ENCODE measurements around the gene PRICKLE3. TPM values are rescaled to one million over a fixed set of nuclear protein-coding genes. Genes with fewer than 3 reads are reported as not detected.

Gene PRICKLE3
- total and polyA plus RNA-seq, 8 donors, result 4.2 to 7.0 (median 5.6) TPM

GRCh38 chrX:49187526-49187925 lies 1.4 kb upstream of the PRICKLE3 start:
- no peak overlapping the region for H3K27ac ChIP-seq
- no peak for ATAC-seq
- intact Hi-C loops (cut with DNase I), result no loop called here
- no peak overlapping the region for H3K4me3 ChIP-seq
- no peaks in the 10 kb centered on the region for H3K27me3 ChIP-seq
- WGBS, 2 donors, result 75 to 77% methylated on average over 10 of the region's 10 CpGs
- no peak for FAIRE-seq
- TF ChIP-seq CTCF (IDR thresholded peaks at IDR 0.05), result no peak
- H3K9me3 ChIP-seq, result no peaks in the 10 kb centered on the region
- no peaks in the 10 kb centered on the region for H3K36me3 ChIP-seq
- peaks cover 0 to 9% (median 0%) of the 10 kb centered on the region in 3 donors for H3K4me1 ChIP-seq
- DNase-seq, result no peak

GRCh38 chrX:49187028-49187394 lies 838 bp upstream of the PRICKLE3 start:
- TF ChIP-seq CTCF (IDR thresholded peaks at IDR 0.05), result no peak
- no peaks in the 10 kb centered on the region for H3K36me3 ChIP-seq
- H3K4me1 ChIP-seq, result peaks cover 0 to 9% (median 0%) of the 10 kb centered on the region in 3 donors
- no peak overlapping the region for H3K4me3 ChIP-seq
- 68 to 78% methylated on average over 15 of the region's 15 CpGs for WGBS, 2 donors
- H3K27me3 ChIP-seq, result no peaks in the 10 kb centered on the region
- peak overlapping the region in 1 of 4 donors; percentile 73 for H3K27ac ChIP-seq
- intact Hi-C loops (cut with DNase I), result no loop called here
- no peaks in the 10 kb centered on the region for H3K9me3 ChIP-seq
- ATAC-seq, result no peak
- FAIRE-seq, result no peak
- DNase-seq, result no peak

GRCh38 chrX:49184294-49185281 lies 1.6 kb downstream of the PRICKLE3 start:
- Histone ChIP-seq H3K4me3 (peak overlapping the region in 2 of 4 donors; percentile 40 to 44), H3K27ac (peak overlapping the region in 3 of 4 donors; percentile 23 to 55 (median 42)), H3K27me3 (no peaks in the 10 kb centered on the region), H3K4me1 (peaks cover 0 to 6% (median 0%) of the 10 kb centered on the region in 3 donors), H3K9me3 (no peaks in the 10 kb centered on the region), H3K36me3 (no peaks in the 10 kb centered on the region)
- intact Hi-C loops (cut with DNase I), result no loop called here
- no peak for TF ChIP-seq CTCF (IDR thresholded peaks at IDR 0.05)
- DNase-seq (peak; percentile 87 to 94 (median 91)), ATAC-seq (peak; percentile 70 to 84 (median 84)), FAIRE-seq (peak; percentile 95)
- 9 to 40% methylated on average over 41 to 45 of the region's 46 CpGs for WGBS, 2 donors

- intact Hi-C loops (cut with DNase I), result no loop called here
- ATAC-seq (no peak), DNase-seq (peak in 1 of 6 donors; percentile 40), FAIRE-seq (no peak)
- no peaks in the 10 kb centered on the region for H3K4me1 ChIP-seq
- H3K27me3 ChIP-seq, result no peaks in the 10 kb centered on the region
- no peak for TF ChIP-seq CTCF (IDR thresholded peaks at IDR 0.05)
- WGBS, 2 donors, result 80 to 86% methylated on average over 18 of the region's 18 CpGs
- H3K27ac ChIP-seq, result peak overlapping the region in 1 of 4 donors; percentile 55
- no peaks in the 10 kb centered on the region for H3K36me3 ChIP-seq
- H3K4me3 ChIP-seq, result no peak overlapping the region
- H3K9me3 ChIP-seq, result no peaks in the 10 kb centered on the region
Measured at GRCh38 chrX:49183701-49184281, 2.4 kb downstream of the PRICKLE3 start.

All from pancreas (tissue), 10 donors.